ENCODE data around the gene CCDC40. TPM values are rescaled to one million over a fixed set of nuclear protein-coding genes. Genes with fewer than 3 reads are reported as not detected.

CCDC40 gene
- total and polyA plus RNA-seq, 9 of the 15 experiments (the other 6 are each of a cell fraction or from before 2014, with no cell fraction given) = 0.07 to 0.33 TPM; not detected in 7

GRCh38 chr17:80124351-80124981 is 88.0 kb downstream of the CCDC40 start (continued):
- TF ChIP-seq MLLT1 (IDR thresholded peaks at IDR 0.05) (peak in 1 of 2 experiments; percentile 67; a peak in 2 of 4 replicates), ZNF444 (CRISPR knock-in tag; IDR thresholded peaks at IDR 0.05) (no peak), ZBTB11 (CRISPR knock-in tag; IDR thresholded peaks at IDR 0.05) (no peak)

Data from K562 (cell line).